GM21423 (cell line): ENCODE data around the gene CDC42SE2.
"Not testable (repeated sequence)": the region's sequence is repeated elsewhere in the genome, so short reads cannot be mapped to it uniquely, and the experiment has no call there.

Source experiments
- ATAC-seq: cut with Tn5 transposase; IDR thresholded peaks from one replicate; pipeline ENCODE4 v1.9.1; 2021; ENCODE audit warnings: mild to moderate bottlenecking, moderate library complexity; ENCODE audit not compliant: unreplicated experiment

The CDC42SE2 gene

DNA sequence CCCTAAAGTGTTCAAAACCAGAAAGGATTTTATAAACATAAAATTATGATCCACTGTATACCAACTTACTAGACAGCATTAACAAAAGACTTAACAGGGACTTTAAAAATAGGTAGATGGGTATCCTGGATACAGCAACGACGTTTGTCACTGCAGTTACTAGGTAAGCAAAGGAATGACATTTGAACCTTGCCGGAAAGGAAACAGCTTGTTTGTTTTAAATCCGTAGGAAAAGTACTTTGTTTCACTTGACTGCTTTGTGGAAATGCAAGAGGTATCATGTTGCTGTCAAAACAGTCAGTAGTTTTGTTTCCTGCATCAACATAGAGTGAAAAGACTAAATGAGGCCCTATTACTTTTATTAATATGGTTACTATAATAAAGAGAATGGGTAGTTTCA, 122.9 kb downstream of the CDC42SE2 start:
- no peak for ATAC-seq

DNA sequence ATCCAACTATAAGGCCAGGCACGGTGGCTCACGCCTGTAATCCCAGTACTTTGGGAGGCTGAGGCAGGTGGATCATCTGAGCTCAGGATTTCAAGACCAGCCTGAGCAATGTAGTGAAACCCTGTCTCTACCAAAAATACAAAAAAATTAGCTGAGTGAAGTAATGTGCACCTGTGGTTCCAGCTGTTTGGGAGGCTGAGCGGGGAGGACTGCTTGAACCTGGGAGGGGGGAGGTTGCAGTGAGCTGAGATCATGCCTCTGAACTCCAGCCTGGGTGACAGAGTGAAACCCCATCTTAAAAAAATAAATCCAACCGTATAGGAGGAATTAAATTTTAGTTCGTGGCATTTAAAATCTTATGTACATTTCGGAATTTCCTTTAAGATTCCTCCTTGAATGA, 123.4 kb downstream of the CDC42SE2 start:
- no peak for ATAC-seq

DNA sequence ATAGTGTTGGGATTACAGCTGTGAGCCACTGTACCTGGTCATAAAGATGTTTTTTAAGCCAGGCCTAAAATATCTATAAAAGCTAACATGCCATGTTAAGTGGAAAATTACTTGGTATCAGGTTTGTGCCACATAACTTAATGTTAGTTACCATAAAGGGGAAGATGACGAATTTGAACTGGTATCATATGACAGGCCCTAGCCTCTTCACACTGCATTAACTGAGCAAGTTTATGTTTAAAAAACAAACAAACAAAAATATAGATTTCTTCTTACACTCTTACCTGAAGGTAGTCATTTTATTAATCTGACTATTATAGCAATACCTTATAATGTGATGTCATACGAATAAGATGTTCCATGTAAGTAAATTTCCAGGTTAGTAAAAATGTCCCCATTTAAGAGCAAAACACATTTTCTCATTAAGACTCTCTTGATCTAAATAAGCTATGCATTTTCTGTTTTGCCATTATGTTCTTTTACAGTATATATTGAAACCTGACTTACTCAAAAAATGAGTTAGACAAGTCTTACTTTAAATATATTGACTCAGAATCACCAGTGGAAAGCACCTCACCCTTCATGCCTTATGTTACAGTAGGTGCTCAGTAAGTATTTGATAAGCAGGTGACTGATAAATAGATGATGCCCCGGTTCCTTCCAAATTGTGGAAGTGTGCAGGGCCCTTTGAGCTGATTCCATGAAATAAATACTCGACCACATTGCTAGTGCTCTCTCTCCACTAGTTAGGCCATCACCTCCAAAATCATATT, 125.4 kb downstream of the CDC42SE2 start:
- ATAC-seq = no peak

DNA sequence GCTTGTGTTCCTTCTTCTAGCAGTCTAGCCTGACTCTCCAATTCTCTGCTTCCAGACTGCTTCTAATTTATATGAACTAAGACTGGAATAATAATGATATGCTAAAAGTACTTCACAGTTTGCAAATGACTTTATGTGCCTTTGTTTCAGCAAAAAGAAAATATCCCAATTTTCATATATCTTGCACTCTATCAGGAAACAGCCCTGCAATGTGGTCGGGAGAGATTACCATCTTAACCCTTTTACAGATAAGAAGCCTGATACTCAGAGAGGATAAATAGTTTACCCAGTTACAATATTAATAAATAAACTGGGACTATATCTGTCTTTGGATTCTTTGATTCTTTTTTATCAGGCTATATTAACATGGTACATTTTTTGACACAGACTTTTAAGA, 126.0 kb downstream of the CDC42SE2 start:
- ATAC-seq = no peak

DNA sequence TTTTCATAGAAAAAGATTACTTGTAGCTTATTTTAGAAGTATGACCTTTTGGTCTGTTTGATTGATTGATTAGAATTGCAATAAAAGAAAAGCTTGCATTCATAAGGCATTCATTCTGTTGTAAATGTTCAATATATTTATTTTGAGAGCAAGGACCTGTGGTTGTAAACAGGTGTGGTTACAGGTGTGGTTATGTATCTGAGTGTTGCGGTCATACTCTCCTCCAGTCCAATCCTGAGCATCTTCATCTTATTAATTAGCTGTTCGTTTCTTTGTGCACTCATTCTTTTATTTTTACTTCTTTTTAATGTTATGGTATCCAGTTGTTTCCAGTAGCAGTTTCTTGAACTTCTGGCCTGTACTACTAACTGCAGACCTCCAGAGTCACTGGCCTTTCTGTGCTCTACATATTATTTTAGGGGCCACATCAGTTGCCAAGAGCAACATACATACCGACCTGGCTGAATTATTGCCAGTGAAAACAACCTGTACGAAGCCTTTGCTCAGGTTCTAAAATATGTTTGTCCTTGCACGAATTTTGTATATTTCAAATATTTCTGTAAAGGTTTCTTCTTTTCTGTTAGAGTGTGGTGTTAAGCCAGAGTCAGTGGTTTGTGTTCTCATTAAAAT, 128.7 kb downstream of the CDC42SE2 start:
- ATAC-seq = no peak

DNA sequence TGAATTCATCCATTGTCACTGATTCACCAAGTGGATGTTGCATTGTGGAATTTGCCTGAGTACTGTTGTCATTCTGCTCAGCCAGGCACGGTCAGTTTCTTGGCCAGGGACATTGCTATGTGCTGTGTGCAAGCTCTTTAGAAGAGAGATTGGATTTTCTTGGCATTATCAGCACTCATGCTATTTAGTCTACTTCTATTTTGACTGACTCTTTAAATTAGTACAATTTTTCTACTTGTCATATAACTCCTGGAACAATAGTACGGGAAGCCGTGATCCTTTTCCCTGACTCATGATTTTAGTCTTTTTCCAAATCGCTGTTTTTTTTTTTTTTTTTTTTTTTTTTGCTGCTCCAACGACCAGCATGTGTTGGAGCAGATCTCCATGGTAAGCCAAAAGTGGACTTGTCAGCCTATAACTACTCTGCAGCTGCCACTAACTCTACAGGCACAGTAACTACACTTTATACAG, 129.7 kb downstream of the CDC42SE2 start:
- no peak for ATAC-seq

DNA sequence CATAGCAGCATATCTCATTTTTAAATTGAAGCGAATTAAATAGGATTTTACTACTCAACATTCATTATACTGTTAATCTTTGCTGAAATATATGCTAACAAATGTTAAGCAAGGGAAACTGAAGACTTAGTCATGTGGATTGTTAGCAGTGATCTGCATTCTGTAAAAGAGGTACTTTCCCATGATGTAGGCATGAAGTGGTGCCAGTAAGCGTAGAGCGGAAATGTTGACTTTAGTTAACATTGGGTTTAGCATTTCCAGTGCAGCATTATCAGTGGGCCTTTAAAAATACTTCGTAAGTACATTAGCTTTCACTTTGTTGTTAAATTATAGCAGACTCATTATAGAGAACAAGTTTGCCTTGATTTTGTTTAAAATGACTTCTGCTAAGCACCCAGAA, 130.3 kb downstream of the CDC42SE2 start:
- peak; percentile 75 for ATAC-seq

DNA sequence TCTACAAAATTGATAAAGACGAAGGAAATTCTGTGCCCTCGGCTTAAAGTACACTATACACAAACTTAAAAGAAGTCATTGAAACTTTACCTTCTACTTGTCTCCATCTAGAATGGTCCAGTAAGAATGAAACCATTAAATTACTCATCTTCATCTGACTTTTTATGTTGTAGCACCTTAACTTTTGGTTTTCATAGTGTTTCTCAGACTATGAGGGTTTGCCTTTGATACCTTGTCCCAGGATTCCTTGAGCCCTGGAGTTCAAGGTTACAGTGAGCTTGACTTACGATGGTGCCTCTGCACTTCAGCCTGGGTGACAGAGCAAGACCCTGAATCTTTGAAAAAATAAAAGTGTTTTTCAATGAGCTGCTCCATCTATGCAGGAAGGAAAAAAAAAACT, 132.2 kb downstream of the CDC42SE2 start:
- peak; percentile 72 for ATAC-seq

DNA sequence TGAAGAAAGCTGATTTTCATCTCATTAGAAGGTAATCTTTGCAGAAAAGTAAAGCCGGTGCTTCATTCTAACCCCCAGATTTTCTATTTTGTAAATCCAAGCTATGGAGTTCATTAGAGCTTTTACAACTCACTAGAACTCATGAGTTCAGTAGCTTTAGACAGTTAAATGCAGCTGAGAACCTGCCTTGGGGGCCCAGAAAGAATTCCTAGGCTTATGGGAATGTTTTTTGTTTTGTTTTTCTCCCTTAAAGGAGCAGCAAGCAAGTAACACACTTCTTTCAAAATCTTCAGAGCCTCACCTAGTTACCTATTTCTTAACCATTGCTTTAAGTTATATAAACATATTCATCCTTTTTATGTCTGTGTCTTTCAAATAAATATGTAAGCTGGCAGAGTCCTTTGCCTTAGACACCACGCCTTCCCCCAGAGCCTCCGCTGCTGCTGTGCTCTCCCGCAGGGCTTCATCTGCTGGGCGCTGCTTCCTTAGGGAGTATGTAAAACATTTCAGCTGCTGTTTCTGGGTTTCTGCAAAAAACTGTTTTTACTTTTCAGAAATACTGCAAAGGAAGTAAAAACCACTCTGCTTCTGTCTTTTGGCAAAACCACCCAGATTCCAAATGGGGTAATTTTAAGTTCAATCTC, 132.9 kb downstream of the CDC42SE2 start:
- ATAC-seq = no peak

DNA sequence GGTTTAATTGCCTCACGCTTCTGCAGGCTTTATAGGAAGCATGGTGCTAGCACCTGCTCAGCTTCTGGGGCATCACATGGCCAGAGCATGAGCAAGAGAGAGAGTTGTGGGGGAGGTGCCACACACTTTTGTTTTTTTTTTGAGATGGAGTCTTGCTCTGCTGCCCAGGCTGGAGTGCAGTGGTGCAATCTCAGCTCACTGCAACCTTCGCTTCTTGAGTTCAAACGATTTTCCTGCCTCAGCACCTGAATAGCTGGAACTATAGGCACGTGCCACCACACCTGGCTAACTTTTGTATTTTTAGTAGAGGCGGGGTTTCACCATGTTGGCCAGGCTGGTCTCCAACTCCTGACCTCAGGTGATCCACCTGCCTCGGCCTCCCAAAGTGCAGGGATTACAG, 135.2 kb downstream of the CDC42SE2 start:
- ATAC-seq = not testable (repeated sequence)

DNA sequence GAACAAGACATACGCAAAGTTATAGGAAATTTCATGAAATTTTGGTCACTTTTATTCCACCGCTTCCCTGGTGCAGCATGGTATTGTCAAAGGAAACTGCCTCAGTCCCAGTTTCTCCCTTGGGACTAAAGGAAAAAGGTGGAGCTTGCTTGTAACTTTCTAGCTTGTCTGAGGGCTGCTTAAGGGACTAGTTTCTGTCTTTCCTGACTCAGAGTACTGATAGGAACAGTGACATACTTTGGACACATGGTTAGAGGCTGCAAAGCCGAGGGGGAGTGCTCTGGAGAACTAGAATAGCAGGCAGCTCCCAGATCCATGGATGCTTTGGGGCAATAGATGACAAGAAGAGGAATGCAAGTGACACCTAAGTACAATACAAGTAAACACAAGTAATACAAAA, 136.7 kb downstream of the CDC42SE2 start:
- no peak for ATAC-seq

DNA sequence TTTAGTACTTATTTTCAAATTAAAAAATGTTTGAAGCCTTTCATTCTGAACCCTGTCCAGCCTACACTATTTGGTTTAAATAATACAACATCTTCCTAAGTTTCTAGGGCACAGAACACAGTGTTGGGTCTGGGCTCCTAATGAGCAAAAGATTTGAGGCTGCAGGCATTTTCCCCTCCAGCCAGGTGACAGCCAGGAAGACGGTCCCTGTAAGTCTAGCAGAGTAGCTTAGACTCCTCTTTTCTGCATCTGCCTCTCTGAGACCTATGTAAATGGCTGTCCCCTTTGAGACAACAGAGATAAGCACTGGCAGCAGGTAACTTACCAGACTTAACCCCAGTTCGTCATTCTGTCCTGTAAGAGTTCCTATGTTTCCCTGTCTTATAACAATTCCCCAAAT, 141.8 kb downstream of the CDC42SE2 start:
- no peak for ATAC-seq

DNA sequence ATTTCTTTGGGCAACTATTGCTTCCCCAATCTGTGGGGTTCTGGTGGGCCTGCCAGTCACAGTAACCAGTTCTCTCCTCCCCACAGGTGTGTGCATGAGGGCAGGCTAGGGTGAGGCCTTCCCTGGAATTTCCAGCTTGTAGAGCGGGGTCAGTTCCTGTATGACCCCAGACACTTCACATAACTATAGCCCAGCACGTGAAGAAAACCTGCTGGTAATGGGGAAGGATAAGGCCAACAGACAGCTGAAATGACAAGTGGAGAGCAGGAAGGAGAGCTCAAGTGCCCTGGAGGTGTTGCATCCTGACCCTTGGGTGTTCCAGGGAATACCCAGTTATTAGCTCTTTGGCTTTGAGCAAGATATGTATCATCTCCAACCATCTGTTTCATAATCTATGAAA, 142.2 kb downstream of the CDC42SE2 start:
- ATAC-seq = no peak

DNA sequence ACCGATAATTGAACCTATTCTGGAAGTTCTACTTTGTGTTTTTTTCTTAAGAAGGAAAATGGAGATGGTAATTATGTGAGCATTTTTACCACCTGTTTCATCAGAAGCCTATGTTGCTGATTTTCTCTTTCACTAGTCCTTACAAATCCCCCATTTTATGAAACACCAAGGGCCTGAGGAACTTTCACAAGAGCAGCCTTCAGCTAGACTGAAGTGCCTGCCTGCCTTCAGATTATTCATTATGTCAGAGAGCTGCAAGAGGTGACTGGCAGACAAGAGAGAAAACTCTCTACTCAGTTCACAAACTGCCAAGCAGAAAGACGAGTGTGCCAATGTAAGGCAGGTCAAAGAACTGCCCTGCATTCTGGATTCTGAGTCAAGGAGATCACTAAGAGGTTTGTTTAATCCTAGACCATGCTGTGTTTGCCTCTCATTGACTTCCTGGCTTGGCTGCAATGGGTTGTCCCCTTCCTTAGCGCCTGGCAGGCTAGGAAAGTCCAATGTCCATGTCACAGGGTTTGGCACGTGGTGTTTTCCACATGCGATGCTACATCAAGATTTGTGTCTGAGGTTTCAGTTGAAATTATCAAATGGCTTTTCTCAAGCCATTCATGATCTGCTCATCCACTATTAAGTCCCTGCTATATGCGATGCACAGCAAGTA, 143.3 kb downstream of the CDC42SE2 start:
- no peak for ATAC-seq

DNA sequence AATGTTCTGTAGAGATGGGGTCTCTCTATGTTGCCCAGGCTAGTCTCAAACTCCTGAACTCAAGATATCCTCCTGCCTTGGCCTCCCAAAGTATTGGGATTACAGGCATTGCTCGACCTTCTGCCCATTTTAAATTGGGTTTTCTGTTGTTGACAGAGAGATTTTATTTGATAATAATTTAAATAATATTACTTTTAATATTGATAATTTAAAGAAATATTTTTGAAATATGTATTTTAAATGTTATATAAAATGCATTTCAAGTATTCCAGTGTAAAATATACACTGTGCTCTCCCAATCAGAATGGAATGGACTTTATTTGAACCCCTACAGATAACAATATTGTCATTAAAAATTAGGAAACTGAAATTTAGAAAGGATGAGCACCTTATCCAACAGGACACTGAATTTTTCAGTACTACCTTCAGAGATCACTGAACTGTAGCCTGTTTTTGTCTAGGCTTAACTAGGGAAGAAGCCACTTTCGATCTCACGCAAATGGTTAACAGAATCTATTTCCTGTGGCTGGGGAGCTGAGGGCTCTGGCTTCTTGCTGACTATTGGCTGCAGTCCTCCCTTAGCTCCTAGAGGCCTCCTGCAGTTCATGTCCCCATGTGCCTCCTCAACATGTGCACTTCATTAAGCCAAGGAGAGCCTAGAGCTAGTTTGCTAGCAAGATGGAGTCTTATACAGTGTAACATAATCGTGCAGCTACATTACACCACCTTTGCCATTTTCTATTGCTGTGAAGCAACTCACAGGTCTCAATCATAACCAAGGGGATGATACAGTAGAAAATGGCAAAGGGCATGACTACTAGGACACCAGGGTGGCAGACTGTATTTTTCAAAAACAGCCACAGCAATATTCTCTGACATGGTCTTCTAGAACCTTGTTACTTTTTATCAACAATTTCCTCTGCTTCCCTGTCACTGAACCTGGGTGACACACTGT, 150.0 kb downstream of the CDC42SE2 start:
- peak; percentile 84 for ATAC-seq

DNA sequence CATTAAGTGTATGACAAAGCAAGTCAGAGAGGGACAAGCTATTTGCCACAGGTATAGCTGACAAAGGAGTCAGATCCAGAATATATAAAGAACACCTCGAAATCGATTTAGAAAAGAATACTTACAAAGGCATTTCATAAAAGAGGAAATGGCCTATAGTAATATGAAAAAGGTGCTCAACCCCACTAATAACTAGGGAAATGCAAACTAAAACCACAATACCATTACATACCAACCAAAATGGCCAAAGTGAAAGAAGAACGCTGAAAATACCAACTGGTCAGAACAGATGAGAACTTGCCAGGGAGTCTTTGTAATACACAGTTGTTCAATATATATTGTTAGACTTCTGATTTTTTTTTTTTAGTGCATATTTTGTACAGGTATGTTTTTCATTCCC, 152.9 kb downstream of the CDC42SE2 start:
- peak; percentile 67 for ATAC-seq

DNA sequence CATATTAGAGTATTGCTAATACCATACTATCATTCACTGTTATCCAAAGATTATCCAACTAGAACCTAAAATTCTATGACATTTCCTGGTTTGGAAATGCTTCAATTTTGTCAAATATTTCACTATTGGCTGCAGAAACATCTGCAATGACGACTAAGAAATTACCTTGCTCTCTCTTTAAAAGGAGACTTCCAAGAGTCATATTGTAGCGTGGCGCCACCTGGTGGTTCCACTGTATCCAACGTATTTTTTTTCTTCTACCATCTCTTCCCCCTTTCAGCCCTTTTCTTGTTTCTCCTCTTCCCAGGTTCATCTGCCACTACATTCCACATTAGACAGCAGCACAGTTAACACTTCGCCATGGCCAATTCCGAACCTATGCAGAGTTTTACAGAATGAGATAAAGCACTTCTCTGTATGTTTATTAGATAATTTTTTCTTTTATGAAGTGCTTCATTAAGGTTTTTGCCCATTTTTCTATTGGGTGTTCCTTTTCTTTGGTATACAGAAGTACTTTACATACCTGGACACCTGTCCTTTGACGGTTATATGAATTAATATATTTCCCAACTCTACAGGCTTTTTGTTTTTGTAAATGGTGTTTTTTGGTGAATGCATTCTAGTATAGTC, 153.5 kb downstream of the CDC42SE2 start:
- peak; percentile 27 for ATAC-seq

DNA sequence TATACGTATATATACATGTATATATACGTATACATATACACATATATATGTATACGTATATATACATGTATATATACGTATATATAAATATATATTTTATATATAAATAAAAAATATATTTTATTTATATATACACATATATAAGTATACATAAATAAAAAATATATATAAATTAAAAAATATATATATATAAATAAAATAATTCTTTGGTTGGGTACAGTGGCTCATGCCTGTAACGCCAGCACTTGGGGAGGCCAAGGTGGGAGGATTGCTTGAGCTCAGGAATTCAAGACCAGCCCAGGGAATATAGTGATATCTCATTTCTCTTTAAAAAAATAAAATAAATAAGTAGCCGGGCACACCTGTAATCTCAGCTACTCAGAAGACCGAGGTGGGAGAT, 155.0 kb downstream of the CDC42SE2 start:
- ATAC-seq = no peak

DNA sequence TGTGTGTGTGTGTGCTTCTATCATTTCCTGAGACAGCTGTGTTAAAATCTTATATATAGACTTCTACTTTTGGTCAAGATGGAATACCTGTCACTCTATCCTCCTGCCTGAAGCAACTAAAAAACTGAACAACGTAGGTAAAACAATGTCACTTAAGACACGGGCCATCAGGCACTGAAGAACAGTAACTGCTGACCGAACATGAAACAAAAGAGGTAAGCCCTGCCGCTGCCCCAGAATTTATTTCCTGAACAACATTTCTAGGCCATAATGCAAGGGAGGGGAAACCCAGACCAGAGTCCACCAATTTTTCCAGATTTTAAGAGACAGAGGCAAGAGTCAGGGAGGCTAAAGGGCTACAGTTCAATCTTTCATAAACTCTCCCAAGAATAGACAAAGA, 156.0 kb downstream of the CDC42SE2 start:
- ATAC-seq = no peak

DNA sequence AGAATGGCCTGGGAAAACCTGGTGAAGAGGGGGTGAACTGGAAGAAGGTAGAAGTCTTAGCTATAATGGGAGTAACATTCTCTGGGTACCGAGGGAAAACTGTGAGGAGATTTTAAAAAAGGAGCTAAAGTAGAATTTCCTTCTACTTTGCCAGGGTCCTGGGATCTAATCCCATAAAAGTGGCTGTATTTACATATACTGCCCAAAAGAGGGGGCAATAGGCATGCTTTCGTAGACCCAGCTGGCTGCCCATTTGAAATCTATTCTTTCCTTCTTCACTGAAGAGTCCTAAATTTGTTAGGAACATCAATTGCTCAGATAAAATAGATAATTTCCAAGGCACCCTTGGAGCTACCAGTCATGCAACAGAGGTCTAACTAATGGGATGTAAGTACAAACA, 159.2 kb downstream of the CDC42SE2 start:
- no peak for ATAC-seq
